HEK293 (cell line): ENCODE measurements around the gene CPA5.

ENCODE experiments used
- AEBP2 ChIP-seq: fragments of 450-650 bp; formaldehyde crosslinking; IDR thresholded peaks from 2 replicates; pipeline ENCODE4 v1.5.1; 2016; ENCODE audit warnings: missing biosample characterization, missing genetic modification characterization, borderline replicate concordance
- GLI4 ChIP-seq: fragments of 450-650 bp; formaldehyde crosslinking; IDR thresholded peaks from 2 replicates; pipeline ENCODE4 v1.5.1; 2016; ENCODE audit warnings: missing biosample characterization, missing genetic modification characterization
- YY1 ChIP-seq: fragments of 450-650 bp; formaldehyde crosslinking; IDR thresholded peaks from 2 replicates; pipeline ENCODE4 v1.5.1; 2018; ENCODE audit warnings: missing biosample characterization, missing genetic modification characterization
- YY2 ChIP-seq: fragments of 450-650 bp; formaldehyde crosslinking; IDR thresholded peaks from 2 replicates; pipeline ENCODE4 v1.5.1; 2016; ENCODE audit warnings: missing biosample characterization, missing genetic modification characterization
- ZEB2 ChIP-seq: fragments of 450-650 bp; formaldehyde crosslinking; IDR thresholded peaks from 2 replicates; pipeline ENCODE4 v1.5.1; 2016; ENCODE audit warnings: missing biosample characterization, missing genetic modification characterization
- ZIC2 ChIP-seq: fragments of 450-650 bp; formaldehyde crosslinking; IDR thresholded peaks from 2 replicates; pipeline ENCODE4 v1.5.1; 2016; ENCODE audit warnings: missing biosample characterization, missing genetic modification characterization
- ZNF10 ChIP-seq: fragments of 450-650 bp; formaldehyde crosslinking; IDR thresholded peaks from 2 replicates; pipeline ENCODE4 v1.5.1; 2017; ENCODE audit warnings: missing biosample characterization, missing genetic modification characterization
- ZNF138 ChIP-seq: fragments of 450-650 bp; formaldehyde crosslinking; IDR thresholded peaks from 2 replicates; pipeline ENCODE4 v1.5.1; 2016; ENCODE audit warnings: missing biosample characterization, missing genetic modification characterization, borderline replicate concordance
- ZNF140 ChIP-seq: fragments of 450-650 bp; formaldehyde crosslinking; IDR thresholded peaks from 2 replicates; pipeline ENCODE4 v1.5.1; 2016; ENCODE audit warnings: missing biosample characterization, missing genetic modification characterization
- ZNF148 ChIP-seq: fragments of 450-650 bp; formaldehyde crosslinking; IDR thresholded peaks from 2 replicates; pipeline ENCODE4 v1.5.0; 2017; ENCODE audit warnings: missing biosample characterization, missing genetic modification characterization, borderline replicate concordance
- ZNF280D ChIP-seq: fragments of 450-650 bp; formaldehyde crosslinking; IDR thresholded peaks from 2 replicates; pipeline ENCODE4 v1.5.1; 2016; ENCODE audit warnings: missing biosample characterization, missing genetic modification characterization
- ZNF404 ChIP-seq: fragments of 450-650 bp; formaldehyde crosslinking; IDR thresholded peaks from 2 replicates; pipeline ENCODE4 v1.5.1; 2017; ENCODE audit warnings: missing biosample characterization, missing genetic modification characterization
- ZNF433 ChIP-seq: fragments of 450-650 bp; formaldehyde crosslinking; IDR thresholded peaks from 2 replicates; pipeline ENCODE4 v1.5.1; 2016; ENCODE audit warnings: missing biosample characterization, missing genetic modification characterization, low read depth
- ZNF473 ChIP-seq: fragments of 450-650 bp; formaldehyde crosslinking; IDR thresholded peaks from 2 replicates; pipeline ENCODE4 v1.5.1; 2017; ENCODE audit warnings: missing biosample characterization, missing genetic modification characterization
- ZNF529 ChIP-seq: fragments of 450-650 bp; formaldehyde crosslinking; IDR thresholded peaks from 2 replicates; pipeline ENCODE4 v1.5.1; 2017; ENCODE audit warnings: missing genetic modification characterization, missing biosample characterization; ENCODE audit not compliant: insufficient replicate concordance
- ZNF530 ChIP-seq: fragments of 450-650 bp; formaldehyde crosslinking; IDR thresholded peaks from 2 replicates; pipeline ENCODE4 v1.5.1; 2016; ENCODE audit warnings: low read depth, missing biosample characterization, missing genetic modification characterization
- ZNF558 ChIP-seq: fragments of 450-650 bp; formaldehyde crosslinking; IDR thresholded peaks from 2 replicates; pipeline ENCODE4 v1.5.1; 2016; ENCODE audit warnings: missing biosample characterization, missing genetic modification characterization
- ZNF560 ChIP-seq: fragments of 450-650 bp; formaldehyde crosslinking; IDR thresholded peaks from 2 replicates; pipeline ENCODE4 v1.5.1; 2017; ENCODE audit warnings: missing biosample characterization, missing genetic modification characterization, borderline replicate concordance
- ZNF626 ChIP-seq: fragments of 450-650 bp; sonication (Bioruptor Pico); formaldehyde crosslinking; IDR thresholded peaks from 2 replicates; pipeline ENCODE4 v1.5.1; 2018; ENCODE audit warnings: missing biosample characterization, missing genetic modification characterization, inconsistent platforms
- ZNF664 ChIP-seq: fragments of 450-650 bp; formaldehyde crosslinking; IDR thresholded peaks from 2 replicates; pipeline ENCODE4 v1.5.1; 2016; ENCODE audit warnings: missing biosample characterization, missing genetic modification characterization
- TF ChIP-seq, protein P1 (sequence below): fragments of 450-650 bp; formaldehyde crosslinking; conservative IDR thresholded peaks from 2 replicates; pipeline ENCODE4 v1.5.1; 2016; ENCODE audit warnings: low read depth, missing biosample characterization, missing genetic modification characterization
- TF ChIP-seq, protein P2 (sequence below): fragments of 450-650 bp; formaldehyde crosslinking; optimal IDR thresholded peaks from 2 replicates; pipeline ENCODE3; 2016; ENCODE audit warnings: missing biosample characterization, mild to moderate bottlenecking, missing genetic modification characterization
- TF ChIP-seq, protein P3 (sequence below): fragments of 450-650 bp; formaldehyde crosslinking; IDR thresholded peaks from 2 replicates; pipeline ENCODE4 v1.5.1; 2016; ENCODE audit warnings: missing biosample characterization, missing genetic modification characterization
- TF ChIP-seq, protein P4 (sequence below): fragments of 450-650 bp; formaldehyde crosslinking; IDR thresholded peaks from 2 replicates; pipeline ENCODE4 v1.5.1; 2016; ENCODE audit warnings: missing biosample characterization, missing genetic modification characterization

CPA5 gene

DNA sequence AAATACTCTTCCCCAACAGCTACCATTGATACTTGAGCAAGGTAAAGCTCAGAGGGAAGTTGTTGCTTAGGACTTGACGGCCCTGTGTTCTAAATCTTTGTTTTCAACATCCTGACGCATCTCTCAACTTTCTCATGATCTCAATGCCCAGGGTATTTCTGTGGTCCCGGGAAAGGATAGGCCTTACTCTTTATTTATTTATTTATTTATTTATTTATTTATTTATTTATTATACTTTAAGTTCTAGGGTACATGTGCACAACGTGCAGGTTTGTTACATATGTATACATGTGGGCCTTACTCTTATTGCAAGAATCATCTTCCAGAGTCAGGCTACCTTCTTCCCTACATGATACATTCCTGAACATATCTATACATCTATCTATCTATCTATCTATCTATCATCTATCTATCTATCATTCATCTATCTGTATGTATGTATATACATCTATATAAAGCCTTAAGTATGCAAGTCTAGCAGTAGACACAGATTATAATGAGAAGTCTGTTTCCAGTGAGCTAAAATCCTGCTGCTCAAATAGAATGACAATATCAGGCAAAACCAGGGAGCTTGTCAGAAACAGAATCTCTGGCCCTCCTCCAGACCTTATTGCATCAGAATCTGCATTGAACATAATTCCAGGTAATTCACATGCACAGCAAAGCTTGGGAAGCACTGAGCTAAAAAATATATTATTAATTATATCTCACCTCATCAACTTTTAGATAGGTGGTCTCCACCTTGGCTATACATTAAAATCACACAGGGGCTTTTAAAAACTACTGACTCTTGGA is 12.2 kb upstream of the CPA5 start (continued):
- TF ChIP-seq ZNF280D = no peak
- no peak for TF ChIP-seq ZIC2 (tag by site-specific recombination)
- TF ChIP-seq AEBP2 = 0 out of 2 replicates have a peak, but pooled peaks have one; percentile 21
- TF ChIP-seq ZNF148 (tag by site-specific recombination) = no peak
- TF ChIP-seq ZNF10 (tag by site-specific recombination) = no peak
- TF ChIP-seq, protein P1, sequence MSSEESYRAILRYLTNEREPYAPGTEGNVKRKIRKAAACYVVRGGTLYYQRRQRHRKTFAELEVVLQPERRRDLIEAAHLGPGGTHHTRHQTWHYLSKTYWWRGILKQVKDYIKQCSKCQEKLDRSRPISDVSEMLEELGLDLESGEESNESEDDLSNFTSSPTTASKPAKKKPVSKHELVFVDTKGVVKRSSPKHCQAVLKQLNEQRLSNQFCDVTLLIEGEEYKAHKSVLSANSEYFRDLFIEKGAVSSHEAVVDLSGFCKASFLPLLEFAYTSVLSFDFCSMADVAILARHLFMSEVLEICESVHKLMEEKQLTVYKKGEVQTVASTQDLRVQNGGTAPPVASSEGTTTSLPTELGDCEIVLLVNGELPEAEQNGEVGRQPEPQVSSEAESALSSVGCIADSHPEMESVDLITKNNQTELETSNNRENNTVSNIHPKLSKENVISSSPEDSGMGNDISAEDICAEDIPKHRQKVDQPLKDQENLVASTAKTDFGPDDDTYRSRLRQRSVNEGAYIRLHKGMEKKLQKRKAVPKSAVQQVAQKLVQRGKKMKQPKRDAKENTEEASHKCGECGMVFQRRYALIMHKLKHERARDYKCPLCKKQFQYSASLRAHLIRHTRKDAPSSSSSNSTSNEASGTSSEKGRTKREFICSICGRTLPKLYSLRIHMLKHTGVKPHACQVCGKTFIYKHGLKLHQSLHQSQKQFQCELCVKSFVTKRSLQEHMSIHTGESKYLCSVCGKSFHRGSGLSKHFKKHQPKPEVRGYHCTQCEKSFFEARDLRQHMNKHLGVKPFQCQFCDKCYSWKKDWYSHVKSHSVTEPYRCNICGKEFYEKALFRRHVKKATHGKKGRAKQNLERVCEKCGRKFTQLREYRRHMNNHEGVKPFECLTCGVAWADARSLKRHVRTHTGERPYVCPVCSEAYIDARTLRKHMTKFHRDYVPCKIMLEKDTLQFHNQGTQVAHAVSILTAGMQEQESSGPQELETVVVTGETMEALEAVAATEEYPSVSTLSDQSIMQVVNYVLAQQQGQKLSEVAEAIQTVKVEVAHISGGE (tag by site-specific recombination) = peak; percentile 67
- TF ChIP-seq ZEB2 (tag by site-specific recombination) = no peak
- TF ChIP-seq GLI4 (tag by site-specific recombination) = no peak
- TF ChIP-seq, protein P2, sequence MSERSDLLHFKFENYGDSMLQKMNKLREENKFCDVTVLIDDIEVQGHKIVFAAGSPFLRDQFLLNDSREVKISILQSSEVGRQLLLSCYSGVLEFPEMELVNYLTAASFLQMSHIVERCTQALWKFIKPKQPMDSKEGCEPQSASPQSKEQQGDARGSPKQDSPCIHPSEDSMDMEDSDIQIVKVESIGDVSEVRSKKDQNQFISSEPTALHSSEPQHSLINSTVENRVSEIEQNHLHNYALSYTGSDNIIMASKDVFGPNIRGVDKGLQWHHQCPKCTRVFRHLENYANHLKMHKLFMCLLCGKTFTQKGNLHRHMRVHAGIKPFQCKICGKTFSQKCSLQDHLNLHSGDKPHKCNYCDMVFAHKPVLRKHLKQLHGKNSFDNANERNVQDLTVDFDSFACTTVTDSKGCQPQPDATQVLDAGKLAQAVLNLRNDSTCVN (tag by site-specific recombination) = no peak
- no peak for TF ChIP-seq ZNF138 (tag by site-specific recombination)
- TF ChIP-seq ZNF626 = no peak
- TF ChIP-seq YY1 (tag by site-specific recombination) = no peak
- peak; percentile 80 for TF ChIP-seq ZNF560 (tag by site-specific recombination)
- TF ChIP-seq ZNF473 (tag by site-specific recombination) = no peak
- TF ChIP-seq ZNF529 (tag by site-specific recombination) = no peak
- TF ChIP-seq, protein P3, sequence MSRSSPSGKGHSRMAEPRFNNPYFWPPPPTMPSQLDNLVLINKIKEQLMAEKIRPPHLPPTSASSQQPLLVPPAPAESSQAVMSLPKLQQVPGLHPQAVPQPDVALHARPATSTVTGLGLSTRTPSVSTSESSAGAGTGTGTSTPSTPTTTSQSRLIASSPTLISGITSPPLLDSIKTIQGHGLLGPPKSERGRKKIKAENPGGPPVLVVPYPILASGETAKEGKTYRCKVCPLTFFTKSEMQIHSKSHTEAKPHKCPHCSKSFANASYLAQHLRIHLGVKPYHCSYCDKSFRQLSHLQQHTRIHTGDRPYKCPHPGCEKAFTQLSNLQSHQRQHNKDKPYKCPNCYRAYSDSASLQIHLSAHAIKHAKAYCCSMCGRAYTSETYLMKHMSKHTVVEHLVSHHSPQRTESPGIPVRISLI (tag by site-specific recombination) = no peak
- TF ChIP-seq ZNF140 (tag by site-specific recombination) = peak; percentile 61; the same call in 1 of the 2 replicates
- 0 out of 2 replicates have a peak, but pooled peaks have one; percentile 33 for TF ChIP-seq ZNF664
- peak; percentile 40; the same call in 1 of the 2 replicates for TF ChIP-seq ZNF558
- peak; percentile 46; the same call in 1 of the 2 replicates for TF ChIP-seq ZNF530
- TF ChIP-seq ZNF404 (tag by site-specific recombination) = peak; percentile 81; the same call in 1 of the 2 replicates
- peak; percentile 66; the same call in 1 of the 2 replicates for TF ChIP-seq ZNF433 (tag by site-specific recombination)
- TF ChIP-seq, protein P4, sequence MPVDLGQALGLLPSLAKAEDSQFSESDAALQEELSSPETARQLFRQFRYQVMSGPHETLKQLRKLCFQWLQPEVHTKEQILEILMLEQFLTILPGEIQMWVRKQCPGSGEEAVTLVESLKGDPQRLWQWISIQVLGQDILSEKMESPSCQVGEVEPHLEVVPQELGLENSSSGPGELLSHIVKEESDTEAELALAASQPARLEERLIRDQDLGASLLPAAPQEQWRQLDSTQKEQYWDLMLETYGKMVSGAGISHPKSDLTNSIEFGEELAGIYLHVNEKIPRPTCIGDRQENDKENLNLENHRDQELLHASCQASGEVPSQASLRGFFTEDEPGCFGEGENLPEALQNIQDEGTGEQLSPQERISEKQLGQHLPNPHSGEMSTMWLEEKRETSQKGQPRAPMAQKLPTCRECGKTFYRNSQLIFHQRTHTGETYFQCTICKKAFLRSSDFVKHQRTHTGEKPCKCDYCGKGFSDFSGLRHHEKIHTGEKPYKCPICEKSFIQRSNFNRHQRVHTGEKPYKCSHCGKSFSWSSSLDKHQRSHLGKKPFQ (tag by site-specific recombination) = 0 out of 2 replicates have a peak, but pooled peaks have one; percentile 42
- no peak for TF ChIP-seq YY2 (tag by site-specific recombination)
